C4-2B (cell line): ENCODE measurements around the gene SOX9.

ENCODE experiments used
- CTCF ChIP-seq: fragments of 450-650 bp; conservative IDR thresholded peaks from 2 replicates; pipeline ENCODE4 v1.5.1; 2017; ENCODE audit warnings: mild to moderate bottlenecking
- ZFX ChIP-seq: fragments of 450-650 bp; IDR thresholded peaks from 2 replicates; pipeline ENCODE4 v1.6.1; 2017

GRCh38 chr17:72146371-72146770 lies 25.6 kb downstream of the SOX9 start:
- TF ChIP-seq CTCF (0 out of 2 replicates have a peak, but pooled peaks have one; percentile 11), ZFX (no peak)
